Memory B cell (primary cell): ENCODE measurements around the gene FIZ1.

Experiments used
- ATAC-seq: fragments of 150-1000 bp; cut with Tn5 transposase; 2 replicates; pipeline ENCODE4 v1.10.0; 2021; ENCODE audit warnings: low read depth, mild to moderate bottlenecking, moderate library complexity
- DNase-seq, 2 donors: peaks; one replicate each; pipeline ENCODE4 v3.0.0; 2022; ENCODE audit warnings: low spot score in 2 of 2
- H3K27ac Mint-ChIP-seq: one replicate; pipeline ENCODE4 v1.8.0; 2022; ENCODE audit warnings: mild to moderate bottlenecking, moderate library complexity, mixed read lengths
- H3K27me3 Mint-ChIP-seq: one replicate; pipeline ENCODE4 v1.8.0; 2022; ENCODE audit warnings: mixed read lengths
- H3K36me3 Mint-ChIP-seq: one replicate; pipeline ENCODE4 v1.8.0; 2022; ENCODE audit warnings: mild to moderate bottlenecking, mixed read lengths
- H3K4me1 Mint-ChIP-seq: one replicate; pipeline ENCODE4 v1.8.0; 2022; ENCODE audit warnings: mixed read lengths
- H3K4me3 Mint-ChIP-seq: one replicate; pipeline ENCODE4 v1.8.0; 2022; ENCODE audit warnings: mild to moderate bottlenecking, moderate library complexity, mixed read lengths
- H3K9me3 Mint-ChIP-seq: one replicate; pipeline ENCODE4 v1.8.0; 2022; ENCODE audit warnings: mixed read lengths

Gene FIZ1

DNA sequence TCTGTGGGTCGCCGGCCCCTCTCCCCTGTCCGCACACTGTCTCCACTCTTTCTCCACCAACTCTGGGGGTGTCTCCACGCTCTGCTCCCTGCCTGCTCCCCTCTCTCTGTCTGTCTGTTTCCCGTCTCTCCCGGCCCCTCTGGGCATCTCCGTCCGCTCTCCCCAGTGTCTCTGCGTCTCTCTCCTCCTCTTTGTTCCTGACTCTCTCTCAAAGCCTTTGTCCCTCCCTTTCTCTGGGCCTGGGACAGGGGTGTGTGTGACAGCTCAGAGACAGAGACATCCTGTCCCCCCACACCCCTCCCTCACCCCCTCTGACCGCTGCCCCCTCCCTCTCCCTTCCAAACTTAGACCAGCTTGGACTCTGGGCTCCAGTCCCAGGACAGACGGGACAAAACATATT, 53.3 kb downstream of the FIZ1 start:
- no peak overlapping the region for H3K4me3 Mint-ChIP-seq
- peaks cover 8% of the 10 kb centered on the region for H3K9me3 Mint-ChIP-seq
- H3K36me3 Mint-ChIP-seq, result peaks cover 4% of the 10 kb centered on the region
- H3K4me1 Mint-ChIP-seq, result peaks cover 2% of the 10 kb centered on the region
- peaks cover 36% of the 10 kb centered on the region for H3K27me3 Mint-ChIP-seq
- ATAC-seq, result no peak
- DNase-seq, result no peak
- no peak overlapping the region for H3K27ac Mint-ChIP-seq

DNA sequence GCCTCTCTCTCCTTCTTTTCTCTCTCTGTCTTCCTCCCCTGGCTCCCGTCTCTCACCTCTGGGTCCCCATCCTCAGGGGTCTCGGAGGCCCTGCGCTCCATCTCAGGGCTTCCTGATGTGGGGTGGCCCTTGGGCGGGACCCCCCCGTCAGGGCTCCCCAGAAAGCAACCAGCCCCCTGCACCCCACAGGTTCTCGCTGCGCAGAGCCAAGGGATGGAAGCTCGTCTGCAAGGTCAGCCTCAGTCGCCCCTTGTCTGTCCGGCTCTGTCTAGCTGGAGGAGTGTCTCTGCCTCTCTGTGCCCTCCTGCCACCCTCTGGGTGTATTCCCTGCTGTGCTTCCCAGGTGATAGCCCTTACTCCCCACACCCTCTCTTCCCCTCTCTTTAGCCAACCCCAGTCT, 53.9 kb downstream of the FIZ1 start, which contains the start of gene SBK3:
TSS of gene SBK3 (minus strand) at position 101 of the 400 bp plus-strand sequence. CDS start at position 101, 0 bp downstream.
- Mint-ChIP-seq H3K4me1 (peaks cover 2% of the 10 kb centered on the region), H3K27ac (no peak within 1 kb of the TSS), H3K27me3 (peaks cover 36% of the 10 kb centered on the region), H3K4me3 (no peak within 1 kb of the TSS), H3K36me3 (peaks cover 4% of the 10 kb centered on the region), H3K9me3 (peaks cover 8% of the 10 kb centered on the region)
- DNase-seq (no peak), ATAC-seq (no peak)

DNA sequence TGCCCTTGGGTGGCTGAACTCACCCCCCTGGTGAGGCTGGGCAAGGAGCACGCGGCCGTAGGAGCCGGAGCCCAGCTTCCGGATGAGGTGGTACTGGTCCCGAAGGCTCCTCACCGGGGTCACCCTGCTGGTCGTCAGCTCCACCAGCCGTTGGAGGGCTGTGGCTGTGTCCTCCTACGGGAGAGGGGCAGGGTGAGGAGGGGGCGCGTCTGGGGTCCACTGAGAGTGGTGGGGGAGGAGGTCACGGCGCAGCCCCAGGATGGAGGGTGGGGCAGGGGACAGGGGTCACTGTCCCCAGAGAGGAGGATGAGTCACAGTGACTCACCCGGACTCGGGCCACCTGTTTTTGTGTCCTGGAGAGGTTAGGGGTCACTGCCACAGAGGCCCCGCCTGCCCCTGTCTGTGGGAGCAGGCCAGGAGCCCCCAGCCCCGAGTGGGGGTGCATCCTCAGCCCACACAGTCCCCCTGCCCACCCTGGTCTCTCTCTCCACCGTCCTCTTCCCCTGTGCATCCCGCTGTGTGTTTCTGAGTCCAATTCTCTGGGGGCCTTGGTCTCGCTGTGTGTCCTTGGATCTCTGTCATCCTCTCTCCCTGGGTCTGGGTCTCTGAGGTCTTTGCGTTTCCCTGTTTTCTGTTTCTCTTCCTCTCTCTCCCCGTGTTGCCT, 54.4 kb downstream of the FIZ1 start:
- Mint-ChIP-seq H3K4me1 (peaks cover 2% of the 10 kb centered on the region), H3K27ac (no peak overlapping the region), H3K9me3 (peaks cover 8% of the 10 kb centered on the region), H3K4me3 (no peak overlapping the region), H3K27me3 (peaks cover 33% of the 10 kb centered on the region), H3K36me3 (peaks cover 4% of the 10 kb centered on the region)
- ATAC-seq (no peak), DNase-seq (no peak)

DNA sequence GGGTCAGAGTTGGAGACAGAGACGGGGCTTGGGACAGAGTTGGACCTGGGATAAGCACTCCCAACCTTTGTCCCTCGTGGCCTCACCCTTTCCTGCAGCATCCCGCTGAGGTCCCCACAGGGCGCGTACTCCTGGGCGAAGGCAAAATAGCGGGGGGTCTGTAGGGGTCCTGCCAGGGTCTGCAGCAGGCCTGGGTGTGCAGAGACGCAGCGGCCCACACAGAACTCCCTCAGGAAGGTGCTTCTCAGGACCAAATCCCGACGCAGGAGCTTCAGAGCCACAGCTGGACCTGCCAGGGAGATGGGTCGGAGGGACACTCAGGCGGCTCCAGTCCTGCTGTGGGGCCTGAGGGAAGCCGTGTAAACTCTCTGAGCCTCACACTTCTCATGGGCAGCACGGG, 55.3 kb downstream of the FIZ1 start:
- peaks cover 4% of the 10 kb centered on the region for H3K36me3 Mint-ChIP-seq
- H3K27ac Mint-ChIP-seq, result no peak overlapping the region
- H3K9me3 Mint-ChIP-seq, result peaks cover 8% of the 10 kb centered on the region
- no peaks in the 10 kb centered on the region for H3K4me1 Mint-ChIP-seq
- DNase-seq, result no peak
- peaks cover 31% of the 10 kb centered on the region for H3K27me3 Mint-ChIP-seq
- no peak overlapping the region for H3K4me3 Mint-ChIP-seq
- ATAC-seq, result no peak

DNA sequence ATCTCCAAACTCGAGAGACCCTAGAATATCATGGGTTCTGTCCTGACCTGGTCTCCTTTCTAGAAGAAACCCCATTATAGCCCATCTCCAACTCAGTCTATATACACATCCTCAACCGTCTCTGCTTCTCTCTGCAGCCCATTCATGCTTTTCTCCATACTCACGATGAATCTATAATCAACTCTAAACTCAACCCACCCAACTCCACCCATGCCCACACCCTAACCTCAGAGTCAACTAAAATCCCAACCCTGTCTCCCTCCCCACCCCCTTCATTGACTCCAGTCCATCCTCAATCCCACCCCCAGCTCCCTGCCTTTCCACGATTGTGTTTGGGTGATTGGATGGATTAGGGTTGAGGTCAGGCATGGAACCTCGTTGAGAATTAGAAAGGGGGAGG, 55.8 kb downstream of the FIZ1 start:
- Mint-ChIP-seq H3K4me3 (no peak overlapping the region), H3K27ac (no peak overlapping the region), H3K27me3 (peaks cover 31% of the 10 kb centered on the region), H3K9me3 (peaks cover 8% of the 10 kb centered on the region), H3K4me1 (no peaks in the 10 kb centered on the region), H3K36me3 (peaks cover 4% of the 10 kb centered on the region)
- ATAC-seq (no peak), DNase-seq (no peak)

DNA sequence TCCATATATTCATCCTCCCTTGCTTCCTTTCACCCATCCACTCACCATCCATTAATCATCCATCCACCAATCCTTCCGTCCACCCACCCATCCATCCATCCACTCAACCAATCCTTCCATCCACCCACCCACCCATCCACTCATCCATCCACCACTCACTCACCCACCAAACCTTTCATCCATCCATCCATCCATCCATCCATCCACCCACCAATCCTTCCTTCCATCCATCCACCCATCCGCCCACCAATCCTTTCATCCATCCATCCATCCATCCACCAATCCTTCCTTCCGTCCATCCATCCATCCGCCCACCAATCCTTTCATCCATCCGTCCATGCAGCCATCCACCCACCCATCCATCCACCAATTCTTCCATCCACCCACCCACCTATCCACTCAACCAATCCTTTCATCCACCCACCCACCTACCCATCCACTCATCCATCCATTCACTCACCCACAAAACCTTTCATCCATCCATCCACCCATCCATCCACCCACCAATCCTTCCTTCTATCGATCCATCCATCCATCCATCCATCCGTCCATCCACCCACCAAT, 56.9 kb downstream of the FIZ1 start:
- no peak overlapping the region for H3K27ac Mint-ChIP-seq
- DNase-seq (no peak), ATAC-seq (no peak)
- H3K36me3 Mint-ChIP-seq, result peaks cover 4% of the 10 kb centered on the region
- H3K4me3 Mint-ChIP-seq, result no peak overlapping the region
- H3K4me1 Mint-ChIP-seq, result no peaks in the 10 kb centered on the region
- H3K9me3 Mint-ChIP-seq, result peaks cover 8% of the 10 kb centered on the region
- H3K27me3 Mint-ChIP-seq, result peaks cover 29% of the 10 kb centered on the region
